Measurements from ENCODE around the gene CDH2.

DNA sequence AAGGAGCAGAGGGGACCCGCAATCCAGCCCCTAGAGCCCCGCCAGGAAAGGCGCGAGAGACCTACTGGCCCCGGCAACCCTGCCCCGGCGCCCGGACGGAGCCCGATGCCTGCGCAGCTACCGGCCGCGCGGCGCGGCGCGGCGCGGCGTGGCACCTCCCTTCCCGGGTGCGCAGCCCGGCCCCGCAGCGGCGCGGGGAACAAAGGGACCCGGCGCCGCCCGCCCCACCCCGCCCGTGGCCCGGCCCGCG, 307 bp downstream of the CDH2 start:
- no peak for TF ChIP-seq ZFP30 (CRISPR knock-in tag; IDR thresholded peaks at IDR 0.05)
- TF ChIP-seq ARNTL (CRISPR knock-in tag; IDR thresholded peaks at IDR 0.05; ENCODE audit: borderline replicate concordance, low read depth): no peak
- TF ChIP-seq, protein P1, sequence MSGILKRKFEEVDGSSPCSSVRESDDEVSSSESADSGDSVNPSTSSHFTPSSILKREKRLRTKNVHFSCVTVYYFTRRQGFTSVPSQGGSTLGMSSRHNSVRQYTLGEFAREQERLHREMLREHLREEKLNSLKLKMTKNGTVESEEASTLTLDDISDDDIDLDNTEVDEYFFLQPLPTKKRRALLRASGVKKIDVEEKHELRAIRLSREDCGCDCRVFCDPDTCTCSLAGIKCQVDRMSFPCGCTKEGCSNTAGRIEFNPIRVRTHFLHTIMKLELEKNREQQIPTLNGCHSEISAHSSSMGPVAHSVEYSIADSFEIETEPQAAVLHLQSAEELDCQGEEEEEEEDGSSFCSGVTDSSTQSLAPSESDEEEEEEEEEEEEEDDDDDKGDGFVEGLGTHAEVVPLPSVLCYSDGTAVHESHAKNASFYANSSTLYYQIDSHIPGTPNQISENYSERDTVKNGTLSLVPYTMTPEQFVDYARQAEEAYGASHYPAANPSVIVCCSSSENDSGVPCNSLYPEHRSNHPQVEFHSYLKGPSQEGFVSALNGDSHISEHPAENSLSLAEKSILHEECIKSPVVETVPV (CRISPR knock-in tag; IDR thresholded peaks at IDR 0.05): no peak
- TF ChIP-seq TOX (CRISPR knock-in tag; IDR thresholded peaks at IDR 0.05; ENCODE audit: borderline replicate concordance): no peak
- no peak for TF ChIP-seq SNAI2 (CRISPR knock-in tag; IDR thresholded peaks at IDR 0.05)
- TF ChIP-seq, protein P2, sequence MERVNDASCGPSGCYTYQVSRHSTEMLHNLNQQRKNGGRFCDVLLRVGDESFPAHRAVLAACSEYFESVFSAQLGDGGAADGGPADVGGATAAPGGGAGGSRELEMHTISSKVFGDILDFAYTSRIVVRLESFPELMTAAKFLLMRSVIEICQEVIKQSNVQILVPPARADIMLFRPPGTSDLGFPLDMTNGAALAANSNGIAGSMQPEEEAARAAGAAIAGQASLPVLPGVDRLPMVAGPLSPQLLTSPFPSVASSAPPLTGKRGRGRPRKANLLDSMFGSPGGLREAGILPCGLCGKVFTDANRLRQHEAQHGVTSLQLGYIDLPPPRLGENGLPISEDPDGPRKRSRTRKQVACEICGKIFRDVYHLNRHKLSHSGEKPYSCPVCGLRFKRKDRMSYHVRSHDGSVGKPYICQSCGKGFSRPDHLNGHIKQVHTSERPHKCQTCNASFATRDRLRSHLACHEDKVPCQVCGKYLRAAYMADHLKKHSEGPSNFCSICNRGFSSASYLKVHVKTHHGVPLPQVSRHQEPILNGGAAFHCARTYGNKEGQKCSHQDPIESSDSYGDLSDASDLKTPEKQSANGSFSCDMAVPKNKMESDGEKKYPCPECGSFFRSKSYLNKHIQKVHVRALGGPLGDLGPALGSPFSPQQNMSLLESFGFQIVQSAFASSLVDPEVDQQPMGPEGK (CRISPR knock-in tag; IDR thresholded peaks at IDR 0.05; ENCODE audit: borderline replicate concordance): no peak
- no peak for TF ChIP-seq ZNF70 (CRISPR knock-in tag; IDR thresholded peaks at IDR 0.05)
- TF ChIP-seq, protein P3, sequence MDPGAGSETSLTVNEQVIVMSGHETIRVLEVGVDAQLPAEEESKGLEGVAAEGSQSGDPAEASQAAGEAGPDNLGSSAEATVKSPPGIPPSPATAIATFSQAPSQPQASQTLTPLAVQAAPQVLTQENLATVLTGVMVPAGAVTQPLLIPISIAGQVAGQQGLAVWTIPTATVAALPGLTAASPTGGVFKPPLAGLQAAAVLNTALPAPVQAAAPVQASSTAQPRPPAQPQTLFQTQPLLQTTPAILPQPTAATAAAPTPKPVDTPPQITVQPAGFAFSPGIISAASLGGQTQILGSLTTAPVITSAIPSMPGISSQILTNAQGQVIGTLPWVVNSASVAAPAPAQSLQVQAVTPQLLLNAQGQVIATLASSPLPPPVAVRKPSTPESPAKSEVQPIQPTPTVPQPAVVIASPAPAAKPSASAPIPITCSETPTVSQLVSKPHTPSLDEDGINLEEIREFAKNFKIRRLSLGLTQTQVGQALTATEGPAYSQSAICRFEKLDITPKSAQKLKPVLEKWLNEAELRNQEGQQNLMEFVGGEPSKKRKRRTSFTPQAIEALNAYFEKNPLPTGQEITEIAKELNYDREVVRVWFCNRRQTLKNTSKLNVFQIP (CRISPR knock-in tag; IDR thresholded peaks at IDR 0.05; ENCODE audit: borderline replicate concordance, low read depth): no peak
- no peak for TF ChIP-seq ZC3H10 (CRISPR knock-in tag; IDR thresholded peaks at IDR 0.05)
- no peak for TF ChIP-seq ZNF565 (CRISPR knock-in tag; conservative IDR thresholded peaks at IDR 0.05; ENCODE audit: low read depth)
- TF ChIP-seq PPARA (CRISPR knock-in tag; IDR thresholded peaks at IDR 0.05; ENCODE audit: borderline replicate concordance): no peak
- no peak for TF ChIP-seq TCF4 (CRISPR knock-in tag; IDR thresholded peaks at IDR 0.05; ENCODE audit: borderline replicate concordance)
- no peak for TF ChIP-seq ZFP3 (CRISPR knock-in tag; IDR thresholded peaks at IDR 0.05)
- TF ChIP-seq ESRRG (CRISPR knock-in tag; IDR thresholded peaks at IDR 0.05): no peak
